Stimulated activated CD8-positive, alpha-beta memory T cell treated with anti-CD3 and anti-CD28 coated beads, Interleukin-15, amount 100 ng/mL, for 24 hours (primary cell): ENCODE results near the gene CCDC116.
"Not testable (repeated sequence)": the region's sequence is repeated elsewhere in the genome, so short reads cannot be mapped to it uniquely, and the experiment has no call there.

ENCODE experiments used
- DNase-seq: peaks from one replicate; pipeline ENCODE4 v3.0.0-alpha.2; 2020; ENCODE audit warnings: low read depth

CCDC116 gene, protein sequence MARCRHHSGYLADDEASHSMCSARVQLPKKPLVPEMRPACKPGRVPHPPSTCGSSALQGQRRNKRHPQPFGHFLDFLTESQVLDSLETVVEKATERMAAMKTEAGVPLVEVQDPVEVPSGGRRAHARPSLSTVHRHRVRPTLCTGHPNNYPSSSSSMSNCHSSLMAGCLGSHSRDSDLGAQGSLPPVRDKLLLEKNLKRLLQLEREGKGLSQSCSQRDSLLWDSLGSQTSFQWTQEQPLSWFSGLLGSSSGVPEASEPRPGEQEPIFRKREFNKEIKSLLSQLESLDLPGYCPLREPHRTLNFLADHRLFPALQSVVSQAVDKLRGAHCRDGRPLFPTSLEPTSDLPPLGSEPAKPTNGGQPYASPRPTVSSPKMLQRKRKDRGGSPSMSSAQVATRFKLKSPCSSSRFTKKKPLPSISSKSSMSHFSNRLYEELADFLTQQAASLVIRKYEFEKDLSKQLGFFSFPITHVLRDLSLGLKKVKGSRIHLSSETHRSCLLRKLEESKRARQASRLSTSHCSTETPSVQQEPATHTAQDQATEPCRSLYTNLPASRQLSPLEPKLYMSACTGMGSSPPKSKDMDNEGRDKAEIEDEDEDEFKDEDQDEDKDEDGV

GRCh38 chr22:21632237-21632895 lies at the start of gene CCDC116:
Gene CCDC116 (plus strand): TSS chr22:21632760. CDS start chr22:21633182, 422 bp downstream.
- no peak for DNase-seq

- no peak for DNase-seq
Observed at GRCh38 chr22:21582801-21583740, 49.5 kb upstream of the CCDC116 start.

DNA sequence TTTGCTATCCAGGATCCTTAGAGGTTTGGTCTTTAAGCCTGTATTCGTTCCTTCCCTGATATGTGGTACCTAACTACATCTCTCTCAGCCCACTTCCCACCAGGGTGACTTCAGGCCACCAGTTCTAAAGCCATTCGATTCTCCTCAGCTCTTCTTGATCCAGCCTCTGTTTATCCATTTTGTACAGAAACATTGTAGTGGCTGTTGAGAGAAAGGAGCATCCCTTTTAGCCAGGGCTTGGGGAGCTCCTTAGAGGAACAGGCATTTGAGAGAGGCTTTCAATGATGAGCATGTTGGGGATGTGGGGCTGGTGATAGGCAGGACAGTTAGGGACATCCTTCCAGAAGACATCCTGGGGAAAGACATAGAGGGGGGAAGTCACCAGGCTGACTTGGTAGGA lies 47.2 kb upstream of the CCDC116 start:
- no peak for DNase-seq

DNA sequence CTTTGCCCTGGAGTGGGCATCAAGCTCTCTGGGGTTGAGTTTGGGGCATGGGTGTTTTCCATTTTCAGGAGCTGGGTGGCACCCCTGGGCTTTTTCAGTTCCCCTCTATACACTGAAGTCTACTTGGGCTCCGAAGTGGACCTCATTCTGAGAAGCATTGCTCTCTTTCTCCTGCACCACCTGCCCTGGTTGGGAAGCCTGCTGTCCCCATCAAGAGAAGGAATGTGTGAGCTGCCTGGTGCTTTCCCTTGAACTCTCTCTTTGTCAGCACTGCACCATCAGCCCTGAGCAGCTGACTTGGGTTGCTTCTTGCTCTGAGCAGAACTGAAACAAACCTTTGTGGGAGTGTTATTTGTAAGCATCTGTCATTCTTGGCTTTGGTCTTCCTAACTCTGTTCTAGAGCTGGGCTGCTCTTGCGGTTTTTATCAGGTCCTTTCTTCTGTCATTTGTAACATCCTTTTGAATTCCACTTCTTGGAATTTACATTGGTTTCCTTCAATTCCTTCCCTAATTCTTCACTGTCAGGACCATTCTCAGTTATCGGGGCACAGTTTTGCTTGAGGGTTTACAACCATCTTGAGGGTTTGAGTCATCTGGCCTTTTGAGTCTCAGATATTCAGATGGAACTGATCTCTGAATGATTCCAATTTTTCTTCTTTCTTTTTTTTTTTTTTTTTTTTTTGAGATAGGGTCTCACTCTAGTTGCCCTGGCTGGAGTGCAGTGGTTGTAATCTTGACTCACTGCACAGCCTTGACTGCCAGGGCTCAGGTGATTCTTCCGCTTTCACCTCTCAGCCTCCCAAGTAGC lies 44.6 kb upstream of the CCDC116 start:
- DNase-seq: no peak

DNA sequence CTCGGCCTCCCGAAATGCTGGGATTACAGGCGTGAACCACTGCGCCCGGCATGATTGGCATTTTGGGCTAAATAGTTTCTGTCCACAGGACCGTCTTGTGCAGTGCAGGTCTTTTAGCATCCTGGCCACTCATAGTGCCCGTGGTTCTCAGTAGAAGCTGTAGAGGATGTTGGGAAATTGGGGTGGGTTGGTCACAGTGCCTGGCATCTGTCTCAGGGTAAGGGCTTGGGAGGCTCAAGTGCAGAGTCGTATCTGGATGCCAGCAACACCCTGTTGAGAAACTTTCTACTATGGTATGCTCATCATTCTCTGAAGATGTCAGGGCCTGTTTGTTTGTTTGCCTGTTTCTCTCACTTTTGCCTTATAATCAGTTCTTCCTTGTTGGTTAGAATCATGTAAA lies 43.2 kb upstream of the CCDC116 start:
- DNase-seq: no peak

DNA sequence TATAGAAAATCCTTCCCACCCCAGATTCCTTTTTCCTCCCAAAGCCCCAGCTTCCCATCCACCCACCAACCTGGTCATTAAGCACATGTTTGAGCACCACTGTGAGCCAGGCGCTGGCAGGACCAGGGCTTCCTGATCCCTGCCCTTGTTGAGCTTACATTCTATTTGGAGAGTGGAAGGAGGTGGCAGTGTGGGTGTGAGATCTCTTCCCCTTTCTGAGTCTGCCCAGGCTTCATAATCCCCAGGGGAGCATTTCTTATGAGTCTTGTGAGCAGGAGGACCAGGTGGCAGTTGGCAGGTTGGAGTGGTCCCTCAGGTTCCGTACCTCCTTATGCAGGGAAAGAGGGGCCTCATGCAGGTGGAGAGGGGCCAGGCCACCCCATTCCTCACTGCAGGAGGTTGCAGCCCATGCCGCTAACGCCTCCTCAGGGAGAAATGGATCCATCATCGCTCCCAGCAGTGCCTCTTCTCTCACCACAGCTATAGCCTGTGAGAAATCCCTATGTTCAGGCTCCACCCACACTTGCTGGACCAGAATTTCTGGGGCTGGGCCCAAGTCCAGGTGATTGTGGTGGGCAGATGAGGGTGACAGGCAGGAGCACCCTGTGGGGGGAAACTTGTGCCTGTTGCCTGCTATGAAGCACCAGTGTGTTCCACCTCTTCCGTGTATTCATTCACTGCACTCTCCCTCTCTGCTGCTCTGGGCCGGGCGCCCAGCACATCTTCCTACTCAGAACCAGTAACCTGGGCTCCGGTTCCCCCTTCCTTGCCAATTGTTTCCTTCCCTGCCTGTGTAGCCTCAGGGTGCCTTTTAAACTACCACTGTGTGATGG lies 41.5 kb upstream of the CCDC116 start:
- DNase-seq: no peak

GRCh38 chr22:21591695-21592094 lies 40.9 kb upstream of the CCDC116 start:
- DNase-seq: no peak

GRCh38 chr22:21592422-21592821 lies 40.1 kb upstream of the CCDC116 start:
- no peak for DNase-seq

- no peak for DNase-seq
Observed at GRCh38 chr22:21593406-21594232, 38.9 kb upstream of the CCDC116 start.

DNA sequence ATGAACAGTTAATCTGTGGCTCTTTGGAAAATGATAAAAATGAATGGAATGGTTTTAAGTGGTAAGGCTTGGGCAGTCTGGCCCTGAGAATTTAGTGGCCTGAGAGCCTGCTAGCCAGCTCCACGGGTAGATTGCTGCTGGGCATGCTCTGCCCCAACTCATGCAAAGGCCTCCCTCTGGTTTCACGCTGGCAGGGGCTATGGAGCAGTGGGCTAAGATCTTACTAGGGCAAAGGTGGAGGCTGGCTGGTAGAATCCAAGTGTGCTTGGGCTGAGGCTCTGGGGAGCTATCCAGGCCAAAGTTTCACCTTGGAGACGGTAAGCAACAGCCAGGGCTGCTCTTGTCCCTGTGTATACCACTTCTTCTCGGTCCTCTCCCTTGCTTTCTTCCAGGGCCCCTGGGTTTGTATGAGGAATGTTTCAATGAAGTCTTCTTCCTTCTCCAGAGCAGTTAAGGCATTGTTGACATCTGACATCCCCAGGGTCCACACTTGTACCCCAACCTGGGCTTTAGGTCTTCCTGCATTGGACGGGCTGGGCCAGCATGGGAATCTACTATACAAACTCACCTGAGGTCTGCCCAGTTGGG lies 37.6 kb upstream of the CCDC116 start:
- DNase-seq: no peak

DNA sequence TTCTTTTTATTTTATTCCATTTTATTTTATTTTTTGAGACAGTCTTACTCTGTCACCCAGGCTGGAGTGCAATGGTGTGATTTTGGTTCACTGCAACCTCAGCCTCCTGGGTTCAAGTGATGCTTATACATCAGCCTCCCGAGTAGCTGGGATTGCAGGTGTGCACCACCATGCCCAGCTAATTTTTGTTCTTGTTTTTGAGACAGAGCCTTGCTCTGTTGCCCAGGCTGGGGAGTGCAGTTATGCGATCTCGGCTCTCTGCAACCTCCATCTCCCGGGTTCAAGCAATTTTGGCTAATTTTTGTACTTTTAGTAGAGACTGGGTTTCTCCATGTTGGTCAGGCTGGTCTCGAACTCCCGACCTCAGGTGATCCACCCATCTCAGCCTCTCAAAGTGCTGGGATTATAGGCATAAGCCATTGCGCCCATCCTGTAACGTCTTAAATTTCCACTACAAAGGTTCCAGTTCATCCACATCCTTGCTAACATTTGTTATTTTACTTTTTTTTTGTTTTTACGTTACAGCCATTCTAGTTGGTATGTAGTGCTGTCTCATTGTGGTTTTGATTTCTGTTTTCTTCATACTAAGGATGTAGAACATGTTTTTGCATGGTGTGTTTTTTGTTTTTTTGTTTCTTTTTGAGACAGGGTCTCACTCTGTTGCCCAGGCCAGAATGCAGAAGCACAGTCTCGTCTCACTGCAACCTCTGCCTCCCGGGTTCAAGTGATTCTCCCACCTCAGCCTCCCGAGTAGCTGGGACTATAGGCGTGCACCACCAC lies 36.0 kb upstream of the CCDC116 start:
- not testable (repeated sequence) for DNase-seq

- no peak for DNase-seq
Observed at GRCh38 chr22:21598302-21598701, 34.3 kb upstream of the CCDC116 start.

DNA sequence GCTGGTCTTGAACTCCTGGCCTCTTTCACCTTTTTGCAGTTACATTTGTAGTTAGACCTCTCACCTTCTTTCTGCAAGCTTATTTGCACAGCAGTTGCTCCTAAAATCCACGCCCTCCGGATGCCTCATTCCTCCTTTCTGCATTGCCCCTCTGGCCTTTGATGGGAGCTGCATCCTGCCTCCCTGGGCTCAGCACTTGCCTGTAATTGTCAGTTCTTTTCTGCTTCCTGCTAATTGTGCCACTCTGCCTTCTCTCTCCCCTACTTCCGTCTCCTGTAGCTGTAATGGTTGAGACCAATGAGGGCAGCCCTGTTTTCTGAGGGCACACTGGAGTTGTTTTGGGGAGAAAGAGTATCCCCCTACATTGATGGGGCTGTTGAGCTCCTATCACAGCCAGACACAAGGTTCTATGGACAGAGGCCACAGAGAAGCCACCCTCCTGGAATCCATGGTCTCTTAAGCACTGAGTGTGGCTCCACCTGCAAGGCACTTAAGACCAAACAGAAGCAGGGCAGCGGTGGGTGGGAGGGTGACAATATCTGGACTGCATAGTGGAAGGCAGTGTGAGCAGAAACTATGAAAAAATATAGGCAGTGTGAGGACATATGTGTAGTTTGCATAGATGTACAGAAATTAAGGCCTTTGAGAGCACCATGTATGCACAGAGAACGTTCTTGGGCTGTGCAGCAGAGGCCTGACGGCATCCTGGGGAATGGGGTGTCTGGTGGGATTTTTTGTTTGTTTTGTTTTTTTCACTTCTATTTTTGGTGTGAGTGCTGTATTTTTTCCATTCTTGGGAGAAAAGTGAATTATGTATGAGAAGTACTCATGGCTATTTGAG lies 33.3 kb upstream of the CCDC116 start:
- DNase-seq: no peak

- DNase-seq: no peak
Observed at GRCh38 chr22:21602579-21602978, 30.0 kb upstream of the CCDC116 start.

- DNase-seq: no peak
Observed at GRCh38 chr22:21603973-21604372, 28.6 kb upstream of the CCDC116 start.

- no peak for DNase-seq
Observed at GRCh38 chr22:21605887-21606564, 26.5 kb upstream of the CCDC116 start.

DNA sequence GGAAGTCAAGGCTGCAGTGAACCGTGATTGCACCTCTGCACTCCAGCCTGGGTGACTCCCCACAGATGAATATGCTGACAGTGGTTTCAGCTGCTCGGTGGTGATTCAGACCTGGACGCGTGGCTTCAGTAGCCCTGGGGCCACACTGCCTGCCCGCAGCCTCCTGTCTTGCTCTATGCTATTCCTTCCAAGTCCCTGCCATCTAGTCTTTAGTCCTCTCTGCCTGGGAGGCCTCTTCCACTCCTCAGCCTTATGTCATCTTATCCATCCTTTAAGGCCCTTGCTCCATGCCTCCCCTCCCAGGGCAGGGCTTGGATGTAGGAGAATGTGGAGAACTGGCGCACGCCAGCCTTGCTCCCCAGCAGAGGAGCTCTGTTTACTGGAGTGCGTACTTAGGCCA lies 25.8 kb upstream of the CCDC116 start:
- no peak for DNase-seq
